Measurements from ENCODE around the gene MAP3K4. TPM values are rescaled to one million over a fixed set of nuclear protein-coding genes. Genes with fewer than 3 reads are reported as not detected.

The MAP3K4 gene
- total RNA-seq, 1 donor: 31.5 TPM

- H3K4me3 ChIP-seq (ENCODE audit: low read depth, low read length): no peak overlapping the region
- no peak for TF ChIP-seq CTCF (IDR thresholded peaks at IDR 0.05; ENCODE audit: insufficient read depth, low read depth, low read length)
- peak; percentile 95 for DNase-seq (ENCODE audit: low read depth)
These were observed 100.6 kb downstream of the MAP3K4 start for GRCh38 chr6:161091972-161092701.

GRCh38 chr6:161094955-161095354 lies 103.4 kb downstream of the MAP3K4 start:
- no peak for TF ChIP-seq CTCF (IDR thresholded peaks at IDR 0.05; ENCODE audit: insufficient read depth, low read depth, low read length)
- H3K4me3 ChIP-seq (ENCODE audit: low read depth, low read length): no peak overlapping the region
- DNase-seq (ENCODE audit: low read depth): no peak

- no peak for TF ChIP-seq CTCF (IDR thresholded peaks at IDR 0.05; ENCODE audit: insufficient read depth, low read depth, low read length)
- H3K4me3 ChIP-seq (ENCODE audit: low read depth, low read length): no peak overlapping the region
- peak; percentile 18 for DNase-seq (ENCODE audit: low read depth)
These were observed 104.3 kb downstream of the MAP3K4 start for GRCh38 chr6:161095916-161096315.

GRCh38 chr6:161100072-161100471 lies 108.5 kb downstream of the MAP3K4 start:
- TF ChIP-seq CTCF (IDR thresholded peaks at IDR 0.05; ENCODE audit: insufficient read depth, low read depth, low read length): peak; percentile 31
- no peak overlapping the region for H3K4me3 ChIP-seq (ENCODE audit: low read depth, low read length)
- peak; percentile 32 for DNase-seq (ENCODE audit: low read depth)

GRCh38 chr6:161101517-161101916 lies 109.9 kb downstream of the MAP3K4 start:
- no peak overlapping the region for H3K4me3 ChIP-seq (ENCODE audit: low read depth, low read length)
- peak; percentile 40 for TF ChIP-seq CTCF (IDR thresholded peaks at IDR 0.05; ENCODE audit: insufficient read depth, low read depth, low read length)
- no peak for DNase-seq (ENCODE audit: low read depth)

- TF ChIP-seq CTCF (IDR thresholded peaks at IDR 0.05; ENCODE audit: insufficient read depth, low read depth, low read length): no peak
- DNase-seq (ENCODE audit: low read depth): no peak
- H3K4me3 ChIP-seq (ENCODE audit: low read depth, low read length): no peak overlapping the region
These were observed 111.9 kb downstream of the MAP3K4 start for GRCh38 chr6:161103475-161103874.

GRCh38 chr6:161104966-161105365 lies 113.4 kb downstream of the MAP3K4 start:
- no peak overlapping the region for H3K4me3 ChIP-seq (ENCODE audit: low read depth, low read length)
- peak; percentile 56 for DNase-seq (ENCODE audit: low read depth)
- no peak for TF ChIP-seq CTCF (IDR thresholded peaks at IDR 0.05; ENCODE audit: insufficient read depth, low read depth, low read length)

All from fibroblast of villous mesenchyme (primary cell).